ENCODE results near the gene RAPGEF5.

The RAPGEF5 gene

DNA sequence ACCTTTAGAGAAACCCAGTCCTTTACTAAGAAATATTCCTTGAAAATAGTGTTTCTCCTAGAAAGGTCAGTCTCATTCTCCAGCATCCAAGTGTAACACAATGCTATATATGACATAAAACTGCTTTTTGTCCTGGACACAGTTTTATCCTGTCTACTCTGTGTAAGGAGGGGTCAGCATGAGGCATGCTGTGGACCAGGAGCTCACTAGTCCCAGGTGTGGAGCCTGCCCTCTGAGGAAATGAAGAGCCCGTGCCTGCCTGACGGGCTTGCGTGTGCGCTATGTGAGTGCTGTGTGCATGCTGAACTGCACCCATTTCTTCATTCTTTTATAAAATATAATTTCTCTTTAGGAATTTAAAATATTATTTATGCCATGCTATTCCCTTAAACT lies 228.4 kb downstream of the RAPGEF5 start:
- no peak overlapping the region for H3K4me3 ChIP-seq (replicated peaks in 1 of 2; ENCODE audit: low read depth in 2 of 2, low read length in 2 of 2)
- DNase-seq (ENCODE audit: low read depth in 2 of 2): no peak
- TF ChIP-seq, protein P1, sequence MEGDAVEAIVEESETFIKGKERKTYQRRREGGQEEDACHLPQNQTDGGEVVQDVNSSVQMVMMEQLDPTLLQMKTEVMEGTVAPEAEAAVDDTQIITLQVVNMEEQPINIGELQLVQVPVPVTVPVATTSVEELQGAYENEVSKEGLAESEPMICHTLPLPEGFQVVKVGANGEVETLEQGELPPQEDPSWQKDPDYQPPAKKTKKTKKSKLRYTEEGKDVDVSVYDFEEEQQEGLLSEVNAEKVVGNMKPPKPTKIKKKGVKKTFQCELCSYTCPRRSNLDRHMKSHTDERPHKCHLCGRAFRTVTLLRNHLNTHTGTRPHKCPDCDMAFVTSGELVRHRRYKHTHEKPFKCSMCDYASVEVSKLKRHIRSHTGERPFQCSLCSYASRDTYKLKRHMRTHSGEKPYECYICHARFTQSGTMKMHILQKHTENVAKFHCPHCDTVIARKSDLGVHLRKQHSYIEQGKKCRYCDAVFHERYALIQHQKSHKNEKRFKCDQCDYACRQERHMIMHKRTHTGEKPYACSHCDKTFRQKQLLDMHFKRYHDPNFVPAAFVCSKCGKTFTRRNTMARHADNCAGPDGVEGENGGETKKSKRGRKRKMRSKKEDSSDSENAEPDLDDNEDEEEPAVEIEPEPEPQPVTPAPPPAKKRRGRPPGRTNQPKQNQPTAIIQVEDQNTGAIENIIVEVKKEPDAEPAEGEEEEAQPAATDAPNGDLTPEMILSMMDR (IDR thresholded peaks at IDR 0.05; ENCODE audit: low read depth, low read length): no peak

DNA sequence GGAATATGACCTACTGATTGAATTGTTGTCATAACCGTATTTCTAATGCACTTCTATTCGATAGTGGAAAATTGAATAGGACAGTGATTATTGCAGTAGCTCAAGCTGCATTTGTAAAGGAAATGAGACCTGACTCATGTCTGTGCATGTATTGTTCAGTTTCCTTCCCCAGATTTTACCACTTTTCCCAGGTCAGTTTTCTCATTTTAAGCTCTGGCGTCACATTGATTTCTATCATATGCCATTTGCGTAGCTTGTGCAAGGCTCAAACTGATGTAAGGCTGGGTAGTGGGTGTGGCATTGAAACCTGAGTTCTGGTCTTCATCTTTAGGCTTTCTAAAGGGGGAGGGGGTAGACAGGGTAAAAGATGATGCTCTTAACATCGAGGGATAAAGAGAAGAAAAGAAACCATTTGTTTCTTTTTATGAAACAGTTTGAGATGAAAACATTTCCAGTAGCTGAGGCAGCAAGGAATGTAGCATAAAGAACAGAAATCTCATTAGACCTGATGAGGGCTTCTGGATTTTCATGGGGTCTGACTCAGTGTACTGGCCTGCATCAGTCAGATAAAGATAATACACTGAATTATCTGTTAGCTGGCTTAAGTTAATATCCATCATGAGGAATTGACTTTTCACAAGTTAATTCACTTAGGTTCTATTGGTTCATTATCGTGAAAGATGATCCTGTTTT lies 229.0 kb downstream of the RAPGEF5 start:
- no peak overlapping the region for H3K4me3 ChIP-seq (replicated peaks in 1 of 2; ENCODE audit: low read depth in 2 of 2, low read length in 2 of 2)
- DNase-seq (ENCODE audit: low read depth in 2 of 2): peak; percentile 34 to 74
- TF ChIP-seq, protein P1 (IDR thresholded peaks at IDR 0.05; ENCODE audit: low read depth, low read length): no peak

DNA sequence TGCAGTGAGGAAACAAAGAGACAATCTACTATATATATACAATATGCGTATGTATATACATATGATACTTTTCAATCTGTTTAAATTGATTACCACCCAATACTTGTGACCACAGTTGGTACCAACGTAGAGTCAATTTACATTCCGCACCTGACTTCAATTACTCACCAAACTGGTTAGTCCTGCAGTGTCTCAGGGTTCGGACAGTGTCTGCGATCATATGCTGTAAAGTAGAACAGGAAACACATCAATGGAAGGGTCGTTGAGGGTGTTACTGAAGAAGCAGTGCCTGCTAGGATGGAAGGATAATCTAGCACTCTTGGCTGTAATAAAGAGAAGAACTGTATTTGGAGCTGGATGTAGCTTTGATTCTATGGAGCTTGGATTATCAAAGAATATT lies 231.5 kb downstream of the RAPGEF5 start:
- TF ChIP-seq, protein P1 (IDR thresholded peaks at IDR 0.05; ENCODE audit: low read depth, low read length): no peak
- no peak for DNase-seq (ENCODE audit: low read depth in 2 of 2)
- H3K4me3 ChIP-seq (replicated peaks in 1 of 2; ENCODE audit: low read depth in 2 of 2, low read length in 2 of 2): no peak overlapping the region

DNA sequence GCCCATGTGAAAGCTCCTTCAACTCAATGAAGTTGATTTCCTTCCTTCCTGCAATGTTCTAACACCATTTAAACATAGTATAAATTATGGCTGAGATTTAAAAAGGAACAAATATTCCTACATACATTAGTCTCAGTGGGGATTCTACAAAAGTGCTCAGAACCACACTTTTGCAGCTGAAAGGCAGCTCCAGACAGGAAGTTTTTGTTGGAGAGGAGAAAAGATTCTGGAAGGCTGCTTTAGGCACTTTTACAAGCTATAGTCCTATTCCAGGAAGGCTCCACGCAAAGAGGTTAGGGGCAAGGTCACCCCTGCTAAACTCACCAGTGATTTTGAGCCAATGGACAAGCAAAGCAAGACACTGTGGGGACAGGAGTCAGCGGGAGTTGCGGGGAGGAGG lies 232.0 kb downstream of the RAPGEF5 start:
- TF ChIP-seq, protein P1 (IDR thresholded peaks at IDR 0.05; ENCODE audit: low read depth, low read length): no peak
- DNase-seq (ENCODE audit: low read depth in 2 of 2): no peak
- no peak overlapping the region for H3K4me3 ChIP-seq (replicated peaks in 1 of 2; ENCODE audit: low read depth in 2 of 2, low read length in 2 of 2)

DNA sequence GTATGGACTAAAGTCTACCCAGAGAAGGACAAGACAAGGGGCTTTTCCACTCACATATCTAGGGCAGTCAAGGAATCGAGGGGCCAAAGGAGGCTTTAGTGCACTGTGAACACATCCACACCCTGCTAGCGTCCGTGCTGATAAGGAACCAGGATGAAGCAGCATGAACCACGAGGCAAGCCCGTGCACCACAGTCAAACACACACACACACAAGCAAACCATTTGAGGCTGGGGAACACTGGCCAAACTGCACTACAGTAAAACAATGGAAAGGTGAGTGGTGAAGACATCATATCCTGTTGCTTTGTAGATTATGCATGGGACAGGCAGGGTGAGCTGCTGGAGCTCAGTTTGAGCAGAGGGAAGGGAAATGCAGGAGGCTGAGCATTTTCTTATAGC lies 233.8 kb downstream of the RAPGEF5 start:
- H3K4me3 ChIP-seq (replicated peaks in 1 of 2; ENCODE audit: low read depth in 2 of 2, low read length in 2 of 2): no peak overlapping the region
- DNase-seq (ENCODE audit: low read depth in 2 of 2): no peak
- TF ChIP-seq, protein P1 (IDR thresholded peaks at IDR 0.05; ENCODE audit: low read depth, low read length): no peak

DNA sequence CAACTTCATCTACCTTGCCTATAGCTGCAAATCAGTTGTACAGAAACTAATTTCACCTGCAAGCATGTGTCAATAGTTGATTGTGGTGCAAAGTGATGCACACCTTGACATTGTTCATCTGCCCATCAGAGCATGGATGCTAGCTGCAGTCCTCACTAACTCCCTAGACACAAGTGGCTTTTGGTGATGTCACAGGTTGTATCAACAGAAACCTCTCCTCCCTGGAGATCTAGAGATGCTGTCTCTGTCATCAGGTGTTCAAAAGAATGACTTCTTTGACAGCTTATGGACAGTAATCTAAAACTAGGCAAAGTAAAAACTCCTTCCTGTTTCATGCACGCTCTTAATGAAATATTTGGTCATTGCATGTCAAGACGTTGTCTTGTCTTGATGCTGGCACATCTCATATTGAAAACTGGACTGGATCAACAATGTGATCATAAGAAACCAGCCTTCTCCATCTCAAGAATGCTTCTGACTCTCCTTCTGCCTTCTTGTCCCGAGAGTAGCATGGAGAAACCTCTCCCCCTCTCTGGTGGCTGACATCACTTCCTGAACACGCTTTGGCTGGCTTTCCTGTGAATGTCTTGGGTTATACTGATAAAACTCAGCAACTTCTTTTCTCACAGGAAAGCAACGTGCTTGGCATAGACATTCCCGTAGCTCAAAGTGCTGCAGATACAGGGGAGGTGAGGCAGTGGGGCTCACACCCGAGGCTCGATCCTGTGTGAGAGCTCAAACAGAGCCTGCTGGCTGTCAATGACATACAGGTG lies 235.1 kb downstream of the RAPGEF5 start:
- TF ChIP-seq, protein P1 (IDR thresholded peaks at IDR 0.05; ENCODE audit: low read depth, low read length): no peak
- peak; percentile 61 to 66 for DNase-seq (ENCODE audit: low read depth in 2 of 2)
- H3K4me3 ChIP-seq (replicated peaks in 1 of 2; ENCODE audit: low read depth in 2 of 2, low read length in 2 of 2): no peak overlapping the region
